ENCODE measurements around the gene ZBTB49. TPM values are rescaled to one million over a fixed set of nuclear protein-coding genes. Genes with fewer than 3 reads are reported as not detected.

ZBTB49 gene
- total and polyA plus RNA-seq, 2 of the 4 experiments (the other 2 are of a cell fraction), result 3.2 to 4.8 TPM

DNA sequence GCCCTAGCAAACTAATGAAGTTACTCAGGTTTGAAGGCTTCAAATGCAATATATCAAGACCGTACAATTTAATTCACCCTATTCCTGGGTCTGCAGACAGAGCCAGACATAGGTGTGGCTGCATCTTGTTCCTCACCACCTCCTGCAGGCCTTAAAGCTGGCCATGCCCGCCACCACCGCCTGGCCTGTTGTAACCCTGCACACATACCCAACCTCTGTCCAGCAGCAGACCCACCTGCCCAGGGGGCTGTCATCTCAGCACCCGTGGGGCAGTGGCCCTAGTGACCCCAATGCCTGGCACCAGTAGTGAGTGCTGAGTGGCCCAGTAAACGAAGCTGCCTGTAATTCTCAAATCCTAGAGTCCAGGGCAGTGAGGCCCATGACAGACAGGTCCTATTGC is 40.7 kb downstream of the ZBTB49 start:
- H2BK5ac ChIP-seq (ENCODE audit: low read depth, low read length, poor library complexity, severe bottlenecking), result no peak overlapping the region
- CTCF ChIA-PET, result interaction anchor here (0.6 to 1.2 kb wide), 2 partner anchors 56 to 65 kb away, joined by 3 read pairs; no protein-coding TSS in a partner anchor

More for the DNA sequence above, 40.7 kb downstream of the ZBTB49 start:
- dilution Hi-C loops (cut with HindIII; ENCODE audit: low sequenced_read_pairs, unreplicated experiment), result no loop called here
- Histone ChIP-seq H3K23ac (ENCODE audit: low read depth, low read length) (no peak overlapping the region), H3K9me1 (ENCODE audit: insufficient read depth, low read length) (0 out of 2 replicates have a peak, but pooled peaks cover 3% of the 10 kb centered on the region), H3K18ac (ENCODE audit: low read depth, low read length) (no peak overlapping the region), H2AFZ (replicated peaks; ENCODE audit: low read length, poor library complexity) (no peak overlapping the region), H4K8ac (ENCODE audit: low read depth in 2 of 2, low read length in 2 of 2) (no peak overlapping the region), H3K56ac (ENCODE audit: extremely low read depth, insufficient read depth, low read length) (no peak overlapping the region), H3K27ac (ENCODE audit: insufficient read depth, low read length) (no peak overlapping the region), H2AK9ac (replicated peaks; ENCODE audit: low read depth, low read length, poor library complexity) (no peak overlapping the region), H3K14ac (replicated peaks; ENCODE audit: low read depth, low read length) (no peak overlapping the region), H3K4me1 (ENCODE audit: control insufficient read depth, insufficient read depth, low read length) (no peaks in the 10 kb centered on the region), H4K91ac (ENCODE audit: insufficient read depth, low read depth, low read length) (no peak overlapping the region), H4K5ac (ENCODE audit: low read depth, low read length) (no peak overlapping the region), H3K4ac (ENCODE audit: low read depth, low read length) (no peak overlapping the region), H3K27me3 (ENCODE audit: control insufficient read depth, insufficient read depth, low read length) (no peaks in the 10 kb centered on the region; the same call in 1 of the 2 replicates), H3K4me2 (ENCODE audit: low read depth, low read length) (no peak overlapping the region), H3K79me1 (ENCODE audit: low read depth in 1 of 2, low read length in 2 of 2) (no peaks in the 10 kb centered on the region), H4K20me1 (ENCODE audit: insufficient read depth, low read length) (peaks cover 2% of the 10 kb centered on the region; the same call in 1 of the 2 replicates), H3K9me3 (ENCODE audit: control insufficient read depth, insufficient read depth, low read length) (no peaks in the 10 kb centered on the region), H2AK5ac (ENCODE audit: low read depth, low read length) (no peak overlapping the region), H3K4me3 (ENCODE audit: insufficient read depth, low read depth, low read length) (no peak overlapping the region), H3K36me3 (ENCODE audit: control insufficient read depth, insufficient read depth, low read length) (no peaks in the 10 kb centered on the region), H2BK20ac (ENCODE audit: low read depth, low read length) (no peak overlapping the region), H2BK15ac (ENCODE audit: low read depth, low read length) (no peak overlapping the region), H3K9ac (ENCODE audit: low read depth, low read length) (no peak overlapping the region), H2BK120ac (ENCODE audit: low read depth, low read length) (no peak overlapping the region)
- intact Hi-C loops (cut with micrococcal nuclease), result loop anchor here (5.0 kb wide), 1 partner anchor 38 kb away; the partner anchor contains the start of genes LYAR and ZBTB49
- POLR2A ChIA-PET (ENCODE audit: unreplicated experiment), result interaction anchor here (0.6 kb wide), 1 partner anchor 8 kb away, joined by 7 read pairs; no protein-coding TSS in a partner anchor
- 80% methylated on average over 1 of the region's 5 CpGs; no CpG with 5 or more reads in 1 of the 2 experiments for WGBS, 2 experiments (ENCODE audit: extremely low coverage in 2 of 2, insufficient read length in 1 of 2)
- DNase-seq (no peak), ATAC-seq (ENCODE audit: low read depth) (no peak)
- TF ChIP-seq CHD1 (IDR thresholded peaks at IDR 0.05; ENCODE audit: low read depth, low read length) (no peak), MAFK (IDR thresholded peaks at IDR 0.05; ENCODE audit: low read depth, low read length) (no peak), POLR2A (IDR thresholded peaks at IDR 0.05; ENCODE audit: low read depth, low read length) (no peak), MXI1 (IDR thresholded peaks at IDR 0.05; ENCODE audit: borderline replicate concordance, low read depth, low read length) (no peak), RFX5 (IDR thresholded peaks at IDR 0.05; ENCODE audit: low read depth, low read length) (no peak), FOS (IDR thresholded peaks at IDR 0.05; ENCODE audit: low read depth, low read length) (no peak), RCOR1 (IDR thresholded peaks at IDR 0.05; ENCODE audit: insufficient replicate concordance, low read length) (no peak), CEBPB (IDR thresholded peaks at IDR 0.05; ENCODE audit: low read depth, low read length) (no peak), NFE2L2 (IDR thresholded peaks at IDR 0.05; ENCODE audit: low read depth, low read length) (no peak), BHLHE40 (IDR thresholded peaks at IDR 0.05; ENCODE audit: low read depth, low read length) (no peak), SMC3 (IDR thresholded peaks at IDR 0.05; ENCODE audit: low read depth, low read length) (no peak), MAZ (IDR thresholded peaks at IDR 0.05; ENCODE audit: borderline replicate concordance, low read depth, low read length) (no peak), RAD21 (IDR thresholded peaks at IDR 0.05; ENCODE audit: low read length) (no peak), ELK1 (IDR thresholded peaks at IDR 0.05; ENCODE audit: borderline replicate concordance, low read depth, low read length) (no peak)
- TF ChIP-seq, protein P1, sequence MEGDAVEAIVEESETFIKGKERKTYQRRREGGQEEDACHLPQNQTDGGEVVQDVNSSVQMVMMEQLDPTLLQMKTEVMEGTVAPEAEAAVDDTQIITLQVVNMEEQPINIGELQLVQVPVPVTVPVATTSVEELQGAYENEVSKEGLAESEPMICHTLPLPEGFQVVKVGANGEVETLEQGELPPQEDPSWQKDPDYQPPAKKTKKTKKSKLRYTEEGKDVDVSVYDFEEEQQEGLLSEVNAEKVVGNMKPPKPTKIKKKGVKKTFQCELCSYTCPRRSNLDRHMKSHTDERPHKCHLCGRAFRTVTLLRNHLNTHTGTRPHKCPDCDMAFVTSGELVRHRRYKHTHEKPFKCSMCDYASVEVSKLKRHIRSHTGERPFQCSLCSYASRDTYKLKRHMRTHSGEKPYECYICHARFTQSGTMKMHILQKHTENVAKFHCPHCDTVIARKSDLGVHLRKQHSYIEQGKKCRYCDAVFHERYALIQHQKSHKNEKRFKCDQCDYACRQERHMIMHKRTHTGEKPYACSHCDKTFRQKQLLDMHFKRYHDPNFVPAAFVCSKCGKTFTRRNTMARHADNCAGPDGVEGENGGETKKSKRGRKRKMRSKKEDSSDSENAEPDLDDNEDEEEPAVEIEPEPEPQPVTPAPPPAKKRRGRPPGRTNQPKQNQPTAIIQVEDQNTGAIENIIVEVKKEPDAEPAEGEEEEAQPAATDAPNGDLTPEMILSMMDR (conservative IDR thresholded peaks at IDR 0.05; ENCODE audit: low read depth, low read length), result no peak
- TF ChIP-seq, protein P2, sequence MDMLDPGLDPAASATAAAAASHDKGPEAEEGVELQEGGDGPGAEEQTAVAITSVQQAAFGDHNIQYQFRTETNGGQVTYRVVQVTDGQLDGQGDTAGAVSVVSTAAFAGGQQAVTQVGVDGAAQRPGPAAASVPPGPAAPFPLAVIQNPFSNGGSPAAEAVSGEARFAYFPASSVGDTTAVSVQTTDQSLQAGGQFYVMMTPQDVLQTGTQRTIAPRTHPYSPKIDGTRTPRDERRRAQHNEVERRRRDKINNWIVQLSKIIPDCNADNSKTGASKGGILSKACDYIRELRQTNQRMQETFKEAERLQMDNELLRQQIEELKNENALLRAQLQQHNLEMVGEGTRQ (IDR thresholded peaks at IDR 0.05; ENCODE audit: low read depth, low read length), result no peak
- no TSS peak for BruUV-seq (replicated peaks)
- in situ Hi-C loops (cut with MboI; ENCODE audit: low sequenced_read_pairs), result no loop called here

All from IMR-90 (cell line).